MCF 10A (cell line): ENCODE measurements around the gene BMP2K. TPM values are rescaled to one million over a fixed set of nuclear protein-coding genes. Genes with fewer than 3 reads are reported as not detected.
A peak's percentile ranks its signal among the peaks of the same experiment; 100 is the strongest.

Source experiments
- Bru-seq: library from RNA; stranded (reverse); fragments of 400-500 nt; gene quantifications from one replicate; lab custom pipeline; 2021; lab: Mats Ljungman, UMichigan
- BruChase-seq, 2 experiments: library from RNA; stranded (reverse); fragments of 400-500 nt; gene quantifications; one replicate each; lab custom pipeline; 2021; lab: Mats Ljungman, UMichigan
- BruUV-seq: library from RNA; stranded (reverse); fragments of 400-500 nt; replicated peaks from 2 replicates; lab custom pipeline; 2021; lab: Mats Ljungman, UMichigan
- CTCF ChIA-PET: fragments of 300-600 bp; sonication (Branson Sonifier 250); formaldehyde crosslinking; extraction: SDS; loops from one replicate; lab custom pipeline; 2021; ENCODE audit warnings: antibody characterized with exemption, inconsistent platforms; lab: Yijun Ruan, JAX
- POLR2A ChIA-PET: fragments of 300-600, 350-650 bp; sonication (Branson Sonifier 250); formaldehyde crosslinking; extraction: SDS; loops from one replicate; lab custom pipeline; 2020; ENCODE audit warnings: antibody characterized with exemption, inconsistent platforms; lab: Yijun Ruan, JAX
- DNase-seq: peaks from one replicate; pipeline ENCODE4 v3.0.0-alpha.2; 2018; ENCODE audit not compliant: unreplicated experiment
- H3K27ac Mint-ChIP-seq: one replicate; pipeline ENCODE4 v1.8.0; 2022; ENCODE audit warnings: mild to moderate bottlenecking, low read depth, mixed read lengths; ENCODE audit not compliant: unreplicated experiment
- H3K27me3 Mint-ChIP-seq: one replicate; pipeline ENCODE4 v1.8.0; 2022; ENCODE audit warnings: mixed read lengths; ENCODE audit not compliant: insufficient read depth, unreplicated experiment
- H3K36me3 Mint-ChIP-seq: one replicate; pipeline ENCODE4 v1.8.0; 2022; ENCODE audit warnings: mild to moderate bottlenecking, moderate library complexity, mixed read lengths; ENCODE audit not compliant: insufficient read depth, unreplicated experiment
- H3K4me1 Mint-ChIP-seq: one replicate; pipeline ENCODE4 v1.8.0; 2022; ENCODE audit warnings: mixed read lengths; ENCODE audit not compliant: insufficient read depth, unreplicated experiment
- H3K4me3 Mint-ChIP-seq: one replicate; pipeline ENCODE4 v1.8.0; 2022; ENCODE audit warnings: mild to moderate bottlenecking, moderate library complexity, mixed read lengths; ENCODE audit not compliant: unreplicated experiment
- H3K9me3 Mint-ChIP-seq: one replicate; pipeline ENCODE4 v1.8.0; 2022; ENCODE audit warnings: mixed read lengths; ENCODE audit not compliant: unreplicated experiment
- CTCF ChIP-seq: fragments of 200-600 bp; IDR thresholded peaks from one replicate; pipeline ENCODE4 v1.8.0; 2022; ENCODE audit warnings: antibody characterized with exemption, mild to moderate bottlenecking; ENCODE audit not compliant: unreplicated experiment
- intact Hi-C: fragments of 100-400 bp; cut with micrococcal nuclease; formaldehyde crosslinking; loops from 2 replicates; pipeline ENCODE4 v1.14.1; 2022
- long read RNA-seq: library from polyadenylated mRNA; stranded (forward); transcript quantifications from one replicate; pipeline ENCODE4 v2.0.0, GENCODE V29; 2022
- total RNA-seq: library from RNA; stranded (reverse); gene quantifications from 2 replicates; pipeline ENCODE4 v1.2.3, GENCODE V29; 2022

BMP2K gene
- total RNA-seq: 47.3 and 50.4 TPM in 2 replicates
- Bru-seq, nascent RNA: percentile 91 among the genes with signal in this experiment
- BruChase-seq, experiment 1, labeled RNA remaining after a 6-hour chase: percentile 72 among the genes with signal in this experiment
- percentile 78 among the genes with signal in this experiment for BruChase-seq, experiment 2, labeled RNA remaining after a 2-hour chase
- long read RNA-seq, transcript BMP2K-204 (14 exons, 3,195 nt): major isoform, 10 of 40 reads
- long read RNA-seq, transcript BMP2K-201 (16 exons, 3,804 nt): minor isoform, 5 of 40 reads
- long read RNA-seq, partial matches to known transcripts: 3 of 40 reads
- long read RNA-seq, other reads (novel, unspliced or antisense): 22 of 40 reads

- Mint-ChIP-seq H3K36me3 (peaks cover 6% of the 10 kb centered on the region), H3K27me3 (no peaks in the 10 kb centered on the region), H3K9me3 (no peaks in the 10 kb centered on the region), H3K4me3 (peak within 1 kb of the TSS; percentile 94), H3K27ac (peak within 1 kb of the TSS; percentile 96), H3K4me1 (no peaks in the 10 kb centered on the region)
- ChIA-PET CTCF (interaction anchor here (0.8 to 1.6 kb wide), 7 partner anchors 13 to 163 kb away, joined by 3 to 7 read pairs (median 5); no protein-coding TSS in a partner anchor), POLR2A (interaction anchor here (1.0 to 7.0 kb wide), 13 partner anchors 12 to 131 kb away, joined by 3 to 87 read pairs (median 4); no protein-coding TSS in a partner anchor)
- no peak for TF ChIP-seq CTCF
- intact Hi-C loops: loop anchor here (5.0 kb wide), 2 partner anchors 71 to 224 kb away; partner anchors contain the start of gene ANXA3
- no TSS peak for BruUV-seq
- peak; percentile 77 for DNase-seq
Measured at GRCh38 chr4:78776079-78776728, at the start of gene BMP2K. BMP2K (plus strand) TSS chr4:78776350; CDS start chr4:78776544, 194 bp downstream.

GRCh38 chr4:78726546-78726945 lies 49.6 kb upstream of the BMP2K start:
- Mint-ChIP-seq H3K27me3 (no peaks in the 10 kb centered on the region), H3K27ac (no peak overlapping the region), H3K36me3 (no peaks in the 10 kb centered on the region), H3K9me3 (no peaks in the 10 kb centered on the region), H3K4me3 (no peak overlapping the region), H3K4me1 (no peaks in the 10 kb centered on the region)
- BruUV-seq: no TSS peak
- DNase-seq: no peak
- POLR2A ChIA-PET: interaction anchor here (0.6 kb wide), 2 partner anchors 80 to 205 kb away, joined by 3 to 5 read pairs; no protein-coding TSS in a partner anchor
- intact Hi-C loops: no loop called here
- TF ChIP-seq CTCF: no peak
- CTCF ChIA-PET: interaction anchor here (1.1 kb wide), 1 partner anchor 115 kb away, joined by 4 read pairs; no protein-coding TSS in a partner anchor

GRCh38 chr4:78732332-78733104 lies 43.6 kb upstream of the BMP2K start:
- Mint-ChIP-seq H3K4me1 (no peaks in the 10 kb centered on the region), H3K9me3 (no peaks in the 10 kb centered on the region), H3K27ac (no peak overlapping the region), H3K27me3 (no peaks in the 10 kb centered on the region), H3K4me3 (no peak overlapping the region), H3K36me3 (no peaks in the 10 kb centered on the region)
- intact Hi-C loops: no loop called here
- no TSS peak for BruUV-seq
- TF ChIP-seq CTCF: no peak
- ChIA-PET CTCF (no interaction called here), POLR2A (no interaction called here)
- no peak for DNase-seq
